GM21825 (cell line): Measurements from ENCODE around the gene FN1.
"Not testable (repeated sequence)": the region's sequence is repeated elsewhere in the genome, so short reads cannot be mapped to it uniquely, and the experiment has no call there.

Source experiments
- ATAC-seq: cut with Tn5 transposase; IDR thresholded peaks from one replicate; pipeline ENCODE4 v1.9.1; 2021; ENCODE audit warnings: mild to moderate bottlenecking, moderate library complexity; ENCODE audit not compliant: unreplicated experiment

The FN1 gene

DNA sequence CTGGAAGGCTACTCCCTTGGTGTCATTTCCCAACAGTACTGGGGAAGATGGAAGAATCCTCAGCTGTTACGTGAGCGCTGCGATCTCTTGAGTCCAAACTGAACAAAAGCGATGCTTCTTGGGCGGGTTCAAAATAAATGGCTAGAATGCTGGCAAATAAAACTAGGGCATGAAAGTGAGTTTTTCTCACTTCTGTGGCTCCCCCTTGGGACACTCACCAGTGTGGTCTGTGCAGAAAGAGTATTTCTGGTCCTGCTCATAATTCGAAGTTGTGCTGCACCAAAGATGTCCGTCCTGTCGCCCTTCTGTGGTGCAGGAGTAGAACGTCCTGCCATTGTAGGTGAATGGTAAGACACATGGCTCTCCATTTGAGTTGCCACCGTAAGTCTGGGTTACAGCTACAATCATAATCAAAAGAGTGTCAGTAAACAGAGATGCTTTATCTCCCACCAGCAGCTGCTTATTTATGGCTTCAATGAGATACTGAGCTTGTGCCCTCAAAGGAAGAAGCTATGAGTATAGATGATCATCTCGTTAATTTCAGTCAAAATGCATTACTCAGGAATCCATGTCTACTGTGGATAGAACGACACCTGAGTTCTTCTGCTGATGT, 11.8 kb downstream of the FN1 start:
- no peak for ATAC-seq

DNA sequence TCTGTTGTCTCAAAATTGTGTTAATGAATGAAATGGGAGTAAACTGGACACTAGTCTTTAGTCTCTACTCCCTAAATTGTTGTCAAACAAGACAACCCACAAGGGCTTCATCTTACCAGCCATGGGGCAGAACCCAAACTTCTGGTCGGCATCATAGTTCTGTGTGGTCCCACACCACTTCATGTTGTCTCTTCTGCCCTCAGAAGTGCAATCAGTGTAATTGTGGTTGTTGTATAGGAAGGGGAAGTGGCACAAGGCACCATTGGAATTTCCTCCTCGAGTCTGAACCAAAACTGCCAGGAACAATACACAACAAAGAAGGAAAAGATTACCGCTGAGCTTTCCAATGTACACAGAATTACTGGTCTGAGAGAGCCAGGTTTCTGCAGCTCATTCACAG, 12.6 kb downstream of the FN1 start:
- ATAC-seq = no peak

DNA sequence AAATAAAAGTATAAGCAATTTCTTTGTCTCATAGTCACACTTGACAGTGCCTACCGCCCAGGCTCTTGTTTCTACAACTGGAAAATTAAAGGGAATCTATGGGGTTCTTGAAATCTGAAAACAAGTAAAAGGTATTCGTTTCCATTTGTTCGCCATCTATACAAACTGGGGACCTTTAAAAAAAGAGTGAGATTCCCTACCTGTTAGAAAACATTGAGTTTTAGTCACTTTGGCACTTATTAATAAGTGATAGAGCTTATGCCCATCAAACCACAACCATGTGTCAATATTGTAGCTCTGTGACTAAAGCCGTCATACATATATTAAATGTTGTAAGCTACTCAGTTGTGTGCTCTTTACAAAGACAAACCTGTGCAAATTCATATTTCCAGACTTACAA, 13.2 kb downstream of the FN1 start:
- ATAC-seq = no peak

DNA sequence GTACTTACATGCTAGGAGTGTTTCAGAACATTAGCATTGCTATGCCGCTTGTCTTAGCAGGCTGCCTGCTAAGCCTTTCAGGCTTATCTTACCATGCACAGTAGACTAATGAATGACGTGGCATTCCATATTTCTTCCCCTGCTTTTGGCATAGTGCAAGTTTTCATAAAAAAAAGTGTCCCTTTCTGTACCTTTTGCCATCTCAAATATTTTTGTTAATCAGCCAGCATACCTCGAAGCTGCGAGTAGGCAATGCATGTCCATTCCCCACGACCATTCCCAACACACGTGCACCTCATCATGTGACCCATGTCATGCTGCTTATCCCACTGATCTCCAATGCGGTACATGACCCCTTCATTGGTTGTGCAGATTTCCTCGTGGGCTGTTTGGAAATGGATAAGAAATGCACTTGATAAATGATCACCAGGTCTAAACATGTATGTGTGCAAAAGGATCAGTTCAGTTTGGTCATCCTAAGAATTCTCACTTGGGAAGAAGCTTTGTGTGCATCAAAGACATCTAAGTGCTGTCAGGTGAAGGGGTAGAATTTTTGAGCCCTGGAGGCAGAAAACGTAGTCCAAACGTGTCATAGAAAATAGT, 13.9 kb downstream of the FN1 start:
- ATAC-seq = no peak

DNA sequence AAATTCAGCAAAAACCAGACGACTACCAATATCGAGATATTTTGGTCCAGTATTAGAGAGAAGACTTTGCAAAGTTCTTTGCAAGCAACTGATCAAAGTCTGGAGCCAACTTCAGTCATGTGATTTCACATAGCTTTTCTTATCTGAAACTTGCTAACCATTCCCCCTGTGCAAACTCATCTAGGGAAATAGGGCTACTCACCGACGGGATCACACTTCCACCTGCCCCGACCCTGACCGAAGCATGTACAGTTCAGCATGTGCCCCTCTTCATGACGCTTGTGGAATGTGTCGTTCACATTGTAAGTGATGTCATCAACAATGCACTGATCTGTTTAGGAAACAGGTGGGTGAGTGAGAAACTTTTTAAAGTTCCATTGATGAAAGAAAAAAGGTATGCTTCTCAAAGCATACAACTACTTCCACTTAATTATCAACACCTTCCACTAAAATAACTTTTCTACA, 15.4 kb downstream of the FN1 start:
- no peak for ATAC-seq

DNA sequence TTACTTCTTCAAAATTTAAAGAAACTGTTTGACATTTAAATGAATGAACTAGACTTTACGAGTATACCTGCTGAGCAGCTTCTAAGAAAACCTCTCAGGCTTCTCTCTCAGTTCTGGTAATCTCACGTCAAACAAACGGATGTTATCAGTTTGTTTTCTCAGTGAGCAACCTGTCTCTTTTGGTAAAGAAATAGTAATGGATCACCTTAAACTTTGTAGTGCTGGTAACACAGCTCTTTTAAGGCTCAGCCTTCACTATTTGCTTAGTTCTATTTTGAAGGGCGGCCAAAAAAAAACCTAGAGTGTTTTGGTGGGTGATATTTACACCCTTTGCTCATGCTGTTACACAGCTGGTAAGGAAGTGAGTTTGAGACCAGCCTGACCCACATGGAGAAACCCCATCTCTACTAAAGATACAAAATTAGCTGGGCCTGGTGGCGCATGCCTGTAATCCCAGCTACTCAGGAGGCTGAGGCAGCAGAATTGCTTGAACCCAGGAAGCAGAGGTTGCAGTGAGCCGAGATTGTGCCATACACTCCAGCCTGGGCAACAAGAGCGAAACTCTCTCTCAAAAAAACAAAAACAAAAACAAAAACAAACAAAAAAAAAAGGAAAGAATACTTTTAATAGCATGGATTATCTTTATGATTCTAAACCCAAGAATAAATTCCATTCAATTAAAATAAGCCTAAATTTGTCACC, 15.9 kb downstream of the FN1 start:
- ATAC-seq = no peak

DNA sequence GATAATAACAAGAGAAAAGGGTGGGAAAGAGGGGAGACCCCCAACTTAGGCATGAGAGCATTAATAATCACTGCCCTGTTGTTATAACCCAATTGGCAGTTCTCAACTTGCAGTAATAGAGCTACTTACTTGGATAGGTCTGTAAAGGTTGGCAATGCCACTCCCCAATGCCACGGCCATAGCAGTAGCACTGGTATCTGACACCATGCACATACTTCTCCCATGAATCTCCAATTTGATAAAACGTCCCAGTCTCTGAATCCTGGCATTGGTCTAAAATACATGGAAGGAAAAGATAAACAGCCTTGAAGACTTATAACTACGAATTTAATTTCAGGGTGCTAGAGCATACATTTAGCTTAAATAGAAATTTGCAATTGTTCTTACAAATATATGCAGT, 16.8 kb downstream of the FN1 start:
- ATAC-seq = no peak

DNA sequence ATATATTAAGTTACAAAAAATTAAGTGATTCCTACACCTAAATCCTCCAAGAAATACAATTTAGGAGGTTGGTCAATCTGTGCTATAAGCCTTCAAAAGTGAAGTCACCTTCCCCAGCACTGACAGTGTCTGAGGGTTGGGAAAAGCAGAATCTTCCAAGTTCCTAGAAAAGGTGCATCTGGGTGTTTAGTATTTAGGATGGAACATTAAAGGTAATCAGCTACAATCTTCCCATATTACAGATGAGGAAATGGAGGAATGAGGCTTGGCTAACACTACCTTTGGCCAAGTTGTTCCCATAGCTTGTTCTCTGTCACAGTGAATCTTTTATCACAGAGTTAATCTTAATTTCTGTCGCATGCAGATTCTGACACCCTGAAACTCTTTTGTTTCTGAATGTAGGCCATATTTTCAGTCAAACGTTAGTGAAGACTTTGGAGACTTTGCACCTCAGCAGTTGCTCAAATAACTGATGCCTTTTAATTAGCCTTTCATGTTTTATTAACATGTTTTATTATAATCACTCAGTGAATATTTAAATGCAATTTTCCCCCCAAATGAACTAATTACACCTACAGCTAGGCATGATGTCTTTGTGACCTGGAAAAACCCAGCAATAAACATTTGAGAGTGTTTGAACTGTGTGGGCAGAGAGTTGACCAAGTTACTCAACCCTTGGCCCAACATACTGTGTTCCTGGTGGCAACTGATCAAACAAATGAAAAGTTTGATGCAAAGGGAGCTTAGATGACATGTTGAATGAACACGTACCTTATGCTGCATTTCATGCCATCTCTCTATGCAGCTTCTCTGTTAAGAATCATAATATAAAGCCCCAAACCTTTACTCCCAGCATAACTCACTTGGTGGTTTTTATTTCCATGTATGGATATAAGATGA, 17.6 kb downstream of the FN1 start:
- ATAC-seq = no peak

DNA sequence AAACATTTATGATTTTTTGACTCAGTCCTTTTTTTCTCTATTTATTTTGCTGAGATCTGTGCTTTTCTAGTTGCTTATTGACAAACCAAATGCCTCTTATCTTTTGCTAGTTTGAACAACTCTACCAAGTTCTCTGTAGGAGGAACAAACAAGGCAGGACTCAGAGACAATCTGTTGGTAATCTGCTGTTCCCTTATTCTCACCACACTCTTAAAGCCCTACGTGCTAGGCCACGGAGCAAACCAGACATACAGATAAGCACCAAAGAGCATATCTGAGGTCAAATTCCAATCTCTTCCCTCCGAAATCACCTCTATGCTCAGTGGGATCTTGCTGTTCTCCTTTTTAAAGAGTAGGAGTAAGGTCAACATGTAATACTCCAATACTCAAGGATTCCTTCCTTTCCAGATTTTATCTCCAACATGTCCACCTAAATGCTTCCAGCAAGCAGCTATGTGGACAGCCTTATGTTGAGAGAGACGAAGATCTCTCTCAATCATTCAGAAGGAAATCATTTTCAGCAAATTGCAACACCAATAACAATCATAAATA, 18.4 kb downstream of the FN1 start:
- ATAC-seq = no peak

DNA sequence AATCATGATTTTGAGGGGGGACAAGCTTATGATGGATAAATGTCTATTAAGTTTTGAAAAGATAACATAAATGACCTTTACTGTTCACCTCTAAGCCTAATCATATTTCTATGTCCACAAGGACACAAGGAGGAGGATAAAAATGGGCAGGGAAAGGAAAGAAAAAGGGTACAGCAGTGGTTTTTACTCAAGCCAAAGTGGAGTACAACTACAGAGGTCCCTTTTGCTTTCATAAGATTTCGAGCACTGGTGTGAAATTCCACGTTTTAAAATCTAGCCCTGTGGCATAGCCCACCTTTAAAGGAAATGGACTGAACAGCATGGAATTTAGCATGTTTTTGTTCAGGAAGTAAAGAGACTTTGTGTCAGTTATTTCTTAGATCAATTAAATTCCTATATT, 19.2 kb downstream of the FN1 start:
- ATAC-seq = no peak

DNA sequence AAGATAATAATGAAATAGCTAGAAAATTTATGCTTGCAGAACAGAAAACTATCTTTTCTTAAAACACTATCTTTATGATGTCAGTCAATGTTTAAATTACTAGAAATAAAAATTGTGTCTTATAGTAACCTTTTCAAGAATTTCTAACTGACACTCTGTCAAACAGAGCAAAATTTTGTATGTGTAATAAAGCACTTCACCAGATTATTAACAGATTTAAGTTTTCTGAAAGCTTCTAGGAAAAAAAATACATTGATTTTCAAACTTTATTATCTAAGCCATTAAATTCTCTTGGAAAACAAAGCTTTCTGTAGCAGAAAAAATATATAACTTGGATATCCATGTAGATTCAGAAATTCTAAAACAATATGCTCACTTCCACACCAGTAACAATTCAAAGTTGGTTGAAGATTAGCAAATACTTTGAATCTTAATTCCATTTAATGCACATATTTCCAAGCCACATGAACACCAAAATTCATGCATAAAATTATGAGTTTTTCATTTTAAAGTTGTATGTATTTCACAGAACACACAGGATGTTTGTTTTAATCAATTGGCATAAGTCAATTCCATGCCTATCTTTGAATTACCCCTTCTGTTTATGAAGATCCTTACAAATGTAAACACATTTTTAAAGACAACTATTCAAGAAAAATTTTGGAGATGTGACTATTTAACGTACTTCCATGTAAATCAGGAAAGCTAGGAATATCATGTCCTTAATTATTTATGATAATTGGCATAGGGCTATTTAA, 19.9 kb downstream of the FN1 start:
- ATAC-seq = no peak

DNA sequence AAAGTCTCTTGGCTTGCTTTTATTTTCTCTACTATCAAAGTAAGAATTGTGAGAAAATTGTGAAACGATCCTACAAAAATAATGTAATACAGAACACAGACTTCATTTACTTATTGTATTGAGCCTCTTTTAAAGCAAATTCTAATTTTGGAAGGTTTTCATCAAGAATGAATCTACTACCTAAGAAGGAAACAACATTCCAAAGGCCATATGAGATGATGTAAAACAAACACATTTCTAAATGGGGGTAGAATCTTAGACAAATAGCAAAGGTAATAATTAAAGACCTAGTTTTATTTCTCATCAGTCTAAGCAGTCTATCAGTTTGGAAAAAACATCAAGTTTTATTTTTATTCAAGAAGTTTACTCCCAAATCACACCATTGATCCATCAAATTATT, 20.6 kb downstream of the FN1 start:
- ATAC-seq = no peak

DNA sequence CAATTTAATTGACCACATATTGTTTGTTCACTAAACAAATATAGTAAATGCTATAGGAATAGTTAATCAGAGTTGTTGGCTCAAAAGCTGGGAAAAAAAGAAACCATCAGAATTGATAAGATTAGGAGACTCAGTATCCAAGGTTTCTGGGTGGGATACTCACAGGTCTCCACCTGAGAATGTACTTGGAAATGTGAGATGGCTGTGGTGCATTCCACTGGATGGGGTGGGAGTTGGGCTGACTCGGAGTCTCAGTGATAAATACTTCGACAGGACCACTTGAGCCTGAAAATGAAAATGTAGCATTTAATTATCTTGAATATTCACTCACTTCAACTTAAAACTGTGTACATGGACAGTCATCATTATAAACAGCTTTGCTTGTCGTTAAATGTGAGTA, 21.2 kb downstream of the FN1 start:
- no peak for ATAC-seq

DNA sequence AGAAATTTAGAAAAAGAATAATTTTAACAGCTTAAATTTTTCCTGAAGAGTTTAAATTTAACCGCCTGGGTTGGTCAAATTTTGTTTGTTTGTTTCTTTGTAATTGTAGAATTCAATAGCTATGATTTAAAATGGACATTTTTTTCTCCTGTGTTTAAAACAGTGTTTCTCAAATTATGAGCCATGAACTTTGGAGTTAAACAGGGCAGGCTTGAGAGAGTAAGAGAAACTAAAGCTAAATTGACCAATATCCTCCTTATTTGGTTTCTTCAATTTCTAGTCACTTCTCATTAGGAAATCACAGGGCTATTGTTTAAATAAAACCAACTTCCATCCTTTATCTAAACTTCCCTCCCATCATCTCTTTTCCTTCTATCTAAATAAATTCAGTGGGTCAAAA, 21.9 kb downstream of the FN1 start:
- no peak for ATAC-seq

DNA sequence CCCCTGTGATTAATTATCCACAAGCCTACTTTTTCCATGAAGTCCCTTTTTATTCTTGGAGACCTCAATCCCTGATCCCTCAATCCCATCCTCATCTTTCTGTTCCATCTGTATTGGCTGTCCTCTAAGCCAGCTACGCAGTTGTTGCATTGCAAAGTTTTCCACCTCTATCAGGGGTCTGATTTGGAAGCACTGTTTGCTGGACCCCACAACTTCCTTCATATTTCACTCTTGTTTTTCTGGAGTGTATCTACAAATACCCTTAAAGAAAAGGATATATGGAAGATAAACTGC, 22.4 kb downstream of the FN1 start:
- no peak for ATAC-seq

DNA sequence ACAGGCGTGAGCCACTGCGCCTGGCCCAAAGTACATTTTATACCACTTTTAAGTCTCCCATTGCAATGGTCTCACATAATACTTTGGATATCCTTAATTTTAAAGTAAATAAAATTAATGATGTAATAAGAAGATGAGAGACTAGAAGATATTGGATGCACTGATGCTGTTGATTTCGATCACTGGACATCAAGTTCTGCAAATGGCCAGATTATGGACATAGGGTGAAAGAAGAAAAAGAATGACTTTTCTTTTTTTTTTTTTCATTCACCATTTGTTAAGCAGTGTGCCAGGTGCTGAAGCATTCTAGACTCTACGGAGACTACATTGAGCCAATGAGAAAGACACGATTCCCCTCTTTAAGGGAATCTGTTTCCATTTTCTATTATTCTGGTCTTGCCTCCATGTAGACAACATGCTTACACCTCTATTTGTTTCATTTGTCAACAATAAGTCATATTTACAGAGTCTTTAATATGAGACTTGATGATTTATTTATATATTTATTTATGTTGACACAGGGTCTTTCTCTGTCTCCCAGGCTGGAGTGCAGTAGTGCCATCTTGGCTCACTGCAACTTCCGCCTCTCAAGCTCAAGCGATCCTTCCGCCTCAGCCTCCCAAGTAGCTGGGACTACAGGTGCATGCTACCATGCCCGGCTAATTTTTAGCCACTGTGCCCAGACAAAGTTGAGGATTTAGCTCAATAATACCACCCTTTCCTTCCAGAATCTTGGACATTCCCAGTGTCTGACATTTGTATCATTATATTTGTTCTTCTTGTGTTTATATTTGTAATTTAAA, 23.7 kb downstream of the FN1 start:
- ATAC-seq = no peak

DNA sequence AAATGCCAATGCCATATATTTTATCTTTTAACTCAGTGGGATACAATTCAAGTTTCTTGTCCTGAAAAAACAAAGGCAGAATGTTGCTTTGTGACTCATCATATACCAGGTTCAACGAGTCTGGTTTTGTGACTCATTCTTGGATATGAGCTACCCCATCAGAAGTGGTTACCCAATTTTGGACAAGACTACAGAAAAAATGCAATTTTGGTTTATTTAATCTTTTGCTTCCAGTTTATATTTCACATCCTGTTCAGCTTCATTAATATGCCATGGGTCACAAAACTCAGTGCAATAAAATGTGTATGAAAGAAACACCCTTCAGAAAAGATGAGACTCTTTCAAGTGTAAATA, 25.0 kb downstream of the FN1 start:
- ATAC-seq = no peak

DNA sequence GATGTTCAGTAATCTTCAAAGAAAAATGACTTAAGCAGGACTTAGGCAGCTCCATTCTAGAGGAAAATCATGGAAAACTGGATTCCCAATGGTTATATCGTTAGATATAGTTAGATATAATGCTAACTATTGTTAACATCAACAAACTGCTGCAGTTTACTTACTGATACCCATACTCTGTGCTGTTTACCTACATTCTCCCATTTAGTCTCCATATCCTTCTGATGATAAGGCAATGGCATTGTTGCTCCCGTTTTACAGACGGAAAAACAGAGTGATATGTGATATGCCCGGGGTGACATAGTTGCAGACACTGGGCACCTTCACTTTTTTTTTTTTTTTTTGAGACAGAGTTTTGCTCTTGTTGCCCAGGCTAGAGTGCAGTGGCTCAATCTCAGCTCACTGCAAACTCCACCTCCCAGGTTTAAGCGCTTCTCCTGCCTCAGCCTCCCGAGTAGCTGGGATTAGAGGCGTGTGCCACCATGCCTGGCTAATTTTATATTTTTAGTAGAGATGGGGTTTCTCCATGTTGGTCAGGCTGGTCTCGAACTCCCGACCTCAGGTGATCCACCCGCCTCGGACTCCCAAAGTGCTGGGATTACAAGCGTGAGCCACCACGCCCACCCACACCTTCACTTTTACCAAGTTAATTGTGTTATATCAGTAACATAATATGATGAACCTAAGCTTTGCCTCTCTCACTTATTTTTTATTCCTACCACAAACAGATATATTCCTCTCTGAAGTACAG, 25.5 kb downstream of the FN1 start:
- ATAC-seq = not testable (repeated sequence)
